ENCODE data around the gene CMSS1.
"Not testable (repeated sequence)": the region's sequence is repeated elsewhere in the genome, so short reads cannot be mapped to it uniquely, and the experiment has no call there.

CMSS1 gene

GRCh38 chr3:100090669-100091005 lies 273.0 kb downstream of the CMSS1 start:
- DNase-seq = no peak

DNA sequence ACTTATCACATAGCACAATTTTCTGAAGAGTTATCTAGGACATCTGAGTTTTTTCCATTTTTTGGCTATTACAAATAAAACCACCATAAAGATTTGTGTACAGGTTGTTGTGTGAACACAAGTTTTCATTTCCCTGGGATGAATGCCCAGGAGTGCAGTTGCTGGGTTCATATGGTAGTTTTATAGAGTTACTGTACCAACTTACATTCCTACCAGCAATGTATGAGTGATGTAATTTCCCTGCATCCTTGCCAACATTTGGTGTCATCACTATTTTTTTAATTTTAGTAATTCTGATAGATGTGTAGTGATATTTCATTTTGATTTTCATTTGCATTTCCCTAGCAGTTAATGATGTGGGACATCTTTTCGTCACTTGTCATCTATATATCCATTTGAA lies 276.2 kb downstream of the CMSS1 start:
- no peak for DNase-seq

GRCh38 chr3:100096286-100096685 lies 278.6 kb downstream of the CMSS1 start:
- not testable (repeated sequence) for DNase-seq

DNA sequence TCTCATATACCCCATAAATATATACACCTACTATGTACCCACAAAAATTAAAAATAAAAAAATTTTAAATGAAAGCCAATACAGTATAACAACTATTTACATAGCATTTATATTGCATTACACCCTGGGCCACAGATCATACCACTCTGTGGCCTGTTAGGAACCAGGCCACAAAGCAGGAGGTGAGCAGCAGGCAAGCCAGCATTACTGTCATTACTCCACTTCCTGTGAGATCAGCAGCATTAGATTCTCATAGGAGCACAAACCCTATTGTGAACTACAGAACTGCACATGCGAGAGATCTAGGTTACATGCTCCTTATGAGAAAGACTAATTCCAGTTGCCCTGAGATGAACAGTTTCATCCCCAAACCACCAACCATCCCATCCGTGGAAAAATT lies 279.2 kb downstream of the CMSS1 start:
- no peak for DNase-seq

DNA sequence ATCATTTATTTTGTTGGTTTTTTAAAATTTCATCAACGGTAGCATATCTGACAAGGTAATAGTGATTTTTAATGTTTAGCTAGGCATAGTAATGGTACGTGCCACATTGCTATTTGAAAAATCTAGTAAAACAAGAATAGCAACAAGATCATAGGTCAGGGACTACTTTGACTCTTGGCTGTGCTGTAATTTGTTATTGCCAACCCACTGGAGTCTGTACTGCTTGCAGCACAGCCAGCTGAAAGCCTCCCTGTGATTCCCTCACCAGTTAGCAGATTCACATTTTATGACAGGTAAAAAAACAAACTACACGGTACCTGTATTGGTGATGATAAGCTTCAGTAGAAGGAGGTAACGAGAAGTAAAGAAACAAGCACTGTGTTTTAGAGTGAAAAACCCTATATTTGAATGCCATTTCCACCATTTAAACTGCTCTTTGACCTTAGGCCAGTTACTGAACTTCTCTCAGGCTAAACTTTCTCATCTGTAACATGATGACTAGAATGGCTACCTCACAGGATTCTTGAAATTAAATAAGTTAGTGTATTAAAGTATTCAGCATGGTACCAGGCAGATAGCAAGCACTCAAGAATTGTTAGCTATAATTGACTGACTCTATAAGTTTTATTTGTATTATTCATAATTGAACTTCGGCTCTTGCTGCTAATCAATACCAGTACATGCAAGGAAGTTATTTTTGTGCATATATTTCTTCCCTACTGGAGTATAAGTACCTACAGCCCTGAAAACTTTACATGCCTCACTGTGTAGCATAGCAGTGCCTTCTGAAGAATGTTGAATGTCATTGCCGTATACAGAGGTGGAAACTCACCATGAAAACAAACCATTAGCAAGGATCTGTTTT lies 280.5 kb downstream of the CMSS1 start:
- no peak for DNase-seq

DNA sequence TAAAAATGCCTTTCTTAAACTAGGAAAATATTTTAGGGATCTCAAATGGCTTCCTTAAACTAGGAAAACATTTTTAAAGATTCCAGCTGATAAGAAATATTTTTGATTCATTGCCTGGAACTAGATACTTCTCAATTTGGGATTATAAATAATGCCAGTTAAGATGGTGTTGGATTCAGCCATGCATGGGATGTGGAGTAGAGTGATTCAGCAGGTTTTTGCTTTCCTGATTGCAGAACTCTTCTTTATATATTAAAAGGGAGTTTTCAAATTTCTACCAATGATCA lies 281.1 kb downstream of the CMSS1 start:
- DNase-seq = no peak

DNA sequence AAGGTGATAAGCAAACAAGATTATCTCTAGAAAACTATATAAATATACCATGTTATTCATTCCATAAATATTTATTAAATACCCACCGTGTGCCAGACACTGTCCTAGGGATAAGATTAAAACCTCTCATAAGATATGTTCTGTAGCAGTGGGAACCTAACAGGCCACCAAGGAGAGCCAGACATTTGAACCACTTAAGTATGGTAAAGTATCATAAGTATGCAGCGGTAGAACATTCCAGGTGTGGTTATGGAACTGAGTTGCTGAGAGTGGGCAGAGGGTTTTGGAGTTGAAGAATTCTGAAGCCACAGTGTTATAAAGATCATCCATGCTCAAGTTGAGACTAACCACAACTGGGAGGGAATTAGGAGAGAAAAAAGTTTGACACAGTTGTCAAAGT lies 282.0 kb downstream of the CMSS1 start:
- peak; percentile 18 for DNase-seq

DNA sequence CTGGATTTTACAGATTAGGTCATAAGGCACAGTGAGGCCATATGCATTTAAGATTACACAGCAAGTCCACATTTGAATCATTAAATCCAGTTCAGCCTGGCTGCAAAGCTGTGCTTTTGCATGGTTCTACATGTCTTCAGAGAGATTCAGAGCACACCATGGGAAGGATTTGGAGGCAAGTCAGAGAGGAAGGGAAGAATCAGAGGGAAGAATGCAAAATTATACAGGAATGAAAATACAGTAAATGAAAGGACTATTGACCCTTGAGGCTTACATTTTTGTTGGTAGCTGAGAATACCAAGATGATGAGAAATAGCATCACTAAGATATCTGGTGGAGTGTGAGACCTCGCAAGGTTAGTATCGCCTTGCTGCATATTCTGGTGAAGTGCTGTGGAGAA lies 282.8 kb downstream of the CMSS1 start:
- no peak for DNase-seq

GRCh38 chr3:100102757-100103156 lies 285.1 kb downstream of the CMSS1 start:
- DNase-seq = no peak

- DNase-seq = peak; percentile 80
Measured at GRCh38 chr3:100103558-100104441, 286.1 kb downstream of the CMSS1 start.

- no peak for DNase-seq
Measured at GRCh38 chr3:100104442-100104798, 286.8 kb downstream of the CMSS1 start.

DNA sequence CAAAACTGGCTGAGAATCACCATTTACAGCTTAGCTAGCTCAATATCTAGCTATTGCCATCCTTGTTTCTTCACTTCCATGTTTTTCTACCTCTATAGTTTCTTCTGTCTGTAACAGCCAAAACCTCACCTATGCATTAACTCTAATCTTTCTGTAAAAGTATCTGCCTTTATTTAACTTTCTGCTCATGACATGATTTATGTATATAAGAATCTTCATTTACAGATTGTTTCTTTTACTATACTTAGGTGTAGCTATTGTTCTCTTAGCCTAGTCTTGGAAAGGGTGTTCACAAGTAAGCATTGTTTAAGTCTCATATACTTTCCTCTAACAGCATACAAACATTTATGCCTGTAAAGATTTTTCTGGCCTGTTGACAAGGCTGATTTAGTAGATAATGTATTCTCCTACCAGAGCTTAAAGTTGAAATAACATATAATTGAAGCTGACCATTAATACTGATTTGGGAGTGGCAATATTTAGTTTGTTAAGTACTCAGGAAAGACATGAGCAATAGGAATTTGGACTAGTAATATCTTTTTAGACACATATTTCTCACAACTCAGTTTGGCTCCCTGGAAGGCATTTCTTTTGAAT lies 287.3 kb downstream of the CMSS1 start:
- no peak for DNase-seq

DNA sequence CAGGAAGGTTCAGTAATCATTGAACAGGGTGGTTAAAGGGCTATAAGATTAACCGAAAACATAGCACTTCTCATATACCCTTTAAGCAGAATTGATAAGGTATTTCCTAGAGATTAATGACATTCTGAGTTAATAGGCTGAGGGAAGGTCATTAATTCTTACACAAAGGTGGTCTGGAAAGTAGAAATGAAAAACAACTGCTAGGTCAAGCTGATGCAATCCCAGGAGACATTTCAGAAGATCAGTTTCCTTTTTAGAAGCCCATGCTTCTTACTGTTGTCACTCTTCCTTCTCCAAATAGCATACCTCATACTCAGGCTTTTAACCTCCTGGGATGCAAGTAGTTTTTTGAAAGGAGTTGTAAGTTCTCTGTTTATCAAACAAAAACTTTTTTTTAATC lies 287.8 kb downstream of the CMSS1 start:
- no peak for DNase-seq

GRCh38 chr3:100106094-100106493 lies 288.4 kb downstream of the CMSS1 start:
- no peak for DNase-seq

DNA sequence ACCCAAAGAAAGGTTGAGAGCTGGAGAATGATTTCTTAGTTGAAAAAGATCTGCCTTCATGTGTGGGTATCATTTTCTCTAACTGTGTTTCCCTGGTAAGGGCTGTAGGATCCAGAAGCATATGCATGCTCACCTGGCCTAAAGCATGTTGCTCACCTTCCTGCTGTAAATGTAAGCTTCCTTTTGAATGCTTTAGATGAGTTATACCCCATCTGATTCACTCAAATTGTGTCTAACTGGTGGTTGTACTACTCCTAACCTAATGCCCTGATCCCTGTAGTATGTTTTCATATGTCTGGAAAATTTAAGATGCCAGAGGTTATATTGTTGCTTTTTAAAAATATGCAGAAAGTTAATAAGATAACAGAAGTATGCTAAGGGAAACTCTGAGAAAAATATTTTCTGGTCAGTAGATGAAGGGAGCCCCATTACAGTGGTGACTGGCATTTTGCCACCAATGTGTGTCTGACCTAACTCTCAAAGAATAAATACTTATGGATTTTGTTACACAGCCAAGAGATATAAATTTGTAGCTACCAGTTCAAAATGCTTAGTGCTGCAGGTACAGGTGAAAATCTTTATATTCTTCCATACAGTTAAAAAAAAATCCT lies 289.0 kb downstream of the CMSS1 start:
- DNase-seq = no peak

- DNase-seq = peak; percentile 2
Measured at GRCh38 chr3:100107221-100107814, 289.7 kb downstream of the CMSS1 start.

GRCh38 chr3:100108464-100109079 lies 290.9 kb downstream of the CMSS1 start:
- DNase-seq = no peak

DNA sequence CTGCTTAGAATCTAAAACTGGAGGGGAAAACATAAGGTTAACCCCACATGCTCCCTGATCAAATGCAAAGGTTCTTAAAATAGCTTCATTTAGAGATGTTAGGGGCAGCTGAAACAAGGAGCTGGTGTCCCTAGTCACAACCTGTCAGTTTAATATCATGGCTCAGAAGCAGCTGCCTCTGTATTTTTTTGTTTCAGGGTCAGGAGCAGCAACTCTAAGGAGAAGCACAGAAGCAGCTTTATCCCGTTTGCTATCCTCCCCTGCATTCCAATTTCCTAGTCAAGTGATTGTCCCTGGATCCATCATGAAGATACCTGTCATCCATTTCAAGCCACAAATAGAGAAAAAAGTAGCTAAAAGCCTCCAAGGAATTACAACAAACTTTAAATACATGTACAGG lies 292.5 kb downstream of the CMSS1 start:
- DNase-seq = no peak

- no peak for DNase-seq
Measured at GRCh38 chr3:100111728-100112127, 294.1 kb downstream of the CMSS1 start.

GRCh38 chr3:100113723-100114412 lies 296.2 kb downstream of the CMSS1 start:
- DNase-seq = no peak

GRCh38 chr3:100114413-100115030 lies 296.9 kb downstream of the CMSS1 start, which contains the start of gene FILIP1L:
FILIP1L (minus strand) TSS chr3:100114501.
- no peak for DNase-seq

DNA sequence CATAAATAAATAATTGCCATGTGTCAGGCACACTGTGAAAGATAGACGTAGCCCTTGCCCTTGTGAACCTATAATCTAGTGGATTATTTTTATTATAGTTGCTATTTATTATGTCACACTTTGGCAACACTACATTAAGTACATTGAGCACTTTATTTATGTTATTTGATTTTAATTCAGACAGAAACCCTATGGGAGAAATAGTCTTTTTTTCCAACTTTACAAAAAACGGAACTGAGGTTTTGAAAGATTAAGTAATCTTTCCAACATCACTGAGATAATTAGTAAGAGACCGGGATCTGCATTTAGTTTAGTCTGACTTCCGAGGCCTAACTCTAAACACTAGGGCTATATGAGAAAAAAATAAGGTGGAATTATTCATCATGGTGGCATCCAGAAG lies 299.4 kb downstream of the CMSS1 start:
- no peak for DNase-seq

All from NCI-H526 treated with DMSO at 0.1 percent for 48 hours (cell line).